Stimulated activated CD8-positive, alpha-beta memory T cell treated with anti-CD3 and anti-CD28 coated beads, Interleukin-15, amount 100 ng/mL, for 24 hours (primary cell): ENCODE data around the gene SHISA8.
"Not testable (repeated sequence)": the region's sequence is repeated elsewhere in the genome, so short reads cannot be mapped to it uniquely, and the experiment has no call there.

Source experiments
- DNase-seq: peaks from one replicate; pipeline ENCODE4 v3.0.0-alpha.2; 2020; ENCODE audit warnings: low read depth

SHISA8 gene

GRCh38 chr22:41899110-41899509, 15.8 kb downstream of the SHISA8 start:
- DNase-seq = no peak

GRCh38 chr22:41898645-41899044, 16.2 kb downstream of the SHISA8 start:
- no peak for DNase-seq

- DNase-seq = no peak
These were observed 21.1 kb downstream of the SHISA8 start for GRCh38 chr22:41893591-41894375.

- DNase-seq = no peak
These were observed 22.2 kb downstream of the SHISA8 start for GRCh38 chr22:41892721-41893120.

- DNase-seq = no peak
These were observed 23.5 kb downstream of the SHISA8 start for GRCh38 chr22:41891407-41891806.

GRCh38 chr22:41888627-41889200, 26.2 kb downstream of the SHISA8 start:
- no peak for DNase-seq

- DNase-seq = no peak
These were observed 29.4 kb downstream of the SHISA8 start for GRCh38 chr22:41885516-41885915.

GRCh38 chr22:41885116-41885515, 29.8 kb downstream of the SHISA8 start:
- no peak for DNase-seq

- DNase-seq = no peak
These were observed 31.5 kb downstream of the SHISA8 start for GRCh38 chr22:41883400-41883799.

- DNase-seq = no peak
These were observed 34.2 kb downstream of the SHISA8 start for GRCh38 chr22:41880653-41881052.

- DNase-seq = no peak
These were observed 38.2 kb downstream of the SHISA8 start for GRCh38 chr22:41876675-41877074.

GRCh38 chr22:41876275-41876674, 38.6 kb downstream of the SHISA8 start:
- DNase-seq = no peak

GRCh38 chr22:41875531-41876270, 39.2 kb downstream of the SHISA8 start:
- DNase-seq = no peak

GRCh38 chr22:41874090-41874489, 40.8 kb downstream of the SHISA8 start:
- no peak for DNase-seq

GRCh38 chr22:41873391-41873790, 41.5 kb downstream of the SHISA8 start:
- DNase-seq = no peak

- no peak for DNase-seq
These were observed 44.1 kb downstream of the SHISA8 start for GRCh38 chr22:41870786-41871185.

GRCh38 chr22:41870081-41870480, 44.8 kb downstream of the SHISA8 start:
- not testable (repeated sequence) for DNase-seq

- DNase-seq = no peak
These were observed 46.3 kb downstream of the SHISA8 start for GRCh38 chr22:41868556-41868955.

GRCh38 chr22:41863472-41863871, 51.4 kb downstream of the SHISA8 start:
- DNase-seq = no peak

GRCh38 chr22:41862530-41863266, 52.2 kb downstream of the SHISA8 start:
- peak; percentile 22 for DNase-seq

GRCh38 chr22:41862160-41862529, 52.7 kb downstream of the SHISA8 start:
- no peak for DNase-seq
